AG10803 (cell line): ENCODE data around the gene MED8.
"Not testable (repeated sequence)": the region's sequence is repeated elsewhere in the genome, so short reads cannot be mapped to it uniquely, and the experiment has no call there.

Experiments
- DNase-seq: peaks from one replicate; pipeline ENCODE4 v3.0.0; 2010; ENCODE audit warnings: low read depth
- H3K4me3 ChIP-seq: 2 replicates; pipeline ENCODE4 v1.5.1; 2011; ENCODE audit warnings: mild to moderate bottlenecking, low read length, control low read depth
- TF ChIP-seq, protein P1 (sequence below): conservative IDR thresholded peaks from 2 replicates; pipeline ENCODE4 v1.5.1; 2011; ENCODE audit warnings: mild to moderate bottlenecking, low read length, control low read depth, inconsistent platforms

The MED8 gene

GRCh38 chr1:43410571-43410970 is 21.0 kb upstream of the MED8 start:
- TF ChIP-seq, protein P1, sequence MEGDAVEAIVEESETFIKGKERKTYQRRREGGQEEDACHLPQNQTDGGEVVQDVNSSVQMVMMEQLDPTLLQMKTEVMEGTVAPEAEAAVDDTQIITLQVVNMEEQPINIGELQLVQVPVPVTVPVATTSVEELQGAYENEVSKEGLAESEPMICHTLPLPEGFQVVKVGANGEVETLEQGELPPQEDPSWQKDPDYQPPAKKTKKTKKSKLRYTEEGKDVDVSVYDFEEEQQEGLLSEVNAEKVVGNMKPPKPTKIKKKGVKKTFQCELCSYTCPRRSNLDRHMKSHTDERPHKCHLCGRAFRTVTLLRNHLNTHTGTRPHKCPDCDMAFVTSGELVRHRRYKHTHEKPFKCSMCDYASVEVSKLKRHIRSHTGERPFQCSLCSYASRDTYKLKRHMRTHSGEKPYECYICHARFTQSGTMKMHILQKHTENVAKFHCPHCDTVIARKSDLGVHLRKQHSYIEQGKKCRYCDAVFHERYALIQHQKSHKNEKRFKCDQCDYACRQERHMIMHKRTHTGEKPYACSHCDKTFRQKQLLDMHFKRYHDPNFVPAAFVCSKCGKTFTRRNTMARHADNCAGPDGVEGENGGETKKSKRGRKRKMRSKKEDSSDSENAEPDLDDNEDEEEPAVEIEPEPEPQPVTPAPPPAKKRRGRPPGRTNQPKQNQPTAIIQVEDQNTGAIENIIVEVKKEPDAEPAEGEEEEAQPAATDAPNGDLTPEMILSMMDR, result no peak
- DNase-seq, result no peak
- H3K4me3 ChIP-seq, result no peak overlapping the region

GRCh38 chr1:43405876-43406234 is 16.3 kb upstream of the MED8 start:
- H3K4me3 ChIP-seq, result no peak overlapping the region
- TF ChIP-seq, protein P1, result no peak
- DNase-seq, result no peak

GRCh38 chr1:43405219-43405875 is 15.7 kb upstream of the MED8 start:
- no peak overlapping the region for H3K4me3 ChIP-seq
- TF ChIP-seq, protein P1, result no peak
- no peak for DNase-seq

- no peak for DNase-seq
- TF ChIP-seq, protein P1, result no peak
- H3K4me3 ChIP-seq, result no peak overlapping the region
Measured at GRCh38 chr1:43404353-43404752, 14.8 kb upstream of the MED8 start.

DNA sequence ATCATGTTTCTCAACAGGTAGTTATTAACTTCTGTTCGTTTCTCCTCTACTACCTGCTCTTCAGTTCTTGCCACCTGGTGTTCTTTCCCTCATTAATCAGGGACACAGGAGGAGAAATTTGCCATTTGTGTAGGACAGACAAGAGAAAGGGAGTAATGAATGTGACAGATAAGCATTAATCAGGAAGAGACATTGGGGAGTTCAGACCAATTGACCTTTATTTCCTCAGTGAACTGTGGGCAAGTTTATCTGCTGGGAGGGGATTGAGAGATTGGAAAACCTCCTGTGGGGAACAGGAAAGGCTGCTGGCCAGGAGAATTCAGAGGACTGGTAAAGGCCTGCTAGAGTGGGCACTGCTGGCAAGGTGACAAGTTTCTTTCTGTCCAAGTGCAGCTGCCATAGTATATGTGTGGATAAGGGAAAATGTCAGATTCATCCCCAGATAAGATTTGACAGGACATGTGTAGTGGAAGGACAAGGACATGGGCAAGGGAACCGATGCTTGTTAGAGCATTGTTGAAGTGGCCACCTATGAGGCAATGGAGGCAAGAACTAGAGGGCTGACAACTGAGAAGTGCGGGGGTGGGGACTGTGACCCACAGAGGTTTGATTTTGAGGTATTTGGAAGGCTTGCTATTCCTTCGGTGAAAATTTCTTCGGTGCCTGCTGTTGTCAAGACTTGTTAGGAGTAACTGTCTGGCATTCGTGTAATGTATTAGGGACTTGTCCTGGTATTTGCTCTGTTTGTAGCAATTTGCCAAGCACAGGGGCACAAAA is 12.7 kb upstream of the MED8 start:
- TF ChIP-seq, protein P1, result no peak
- DNase-seq, result no peak
- no peak overlapping the region for H3K4me3 ChIP-seq

DNA sequence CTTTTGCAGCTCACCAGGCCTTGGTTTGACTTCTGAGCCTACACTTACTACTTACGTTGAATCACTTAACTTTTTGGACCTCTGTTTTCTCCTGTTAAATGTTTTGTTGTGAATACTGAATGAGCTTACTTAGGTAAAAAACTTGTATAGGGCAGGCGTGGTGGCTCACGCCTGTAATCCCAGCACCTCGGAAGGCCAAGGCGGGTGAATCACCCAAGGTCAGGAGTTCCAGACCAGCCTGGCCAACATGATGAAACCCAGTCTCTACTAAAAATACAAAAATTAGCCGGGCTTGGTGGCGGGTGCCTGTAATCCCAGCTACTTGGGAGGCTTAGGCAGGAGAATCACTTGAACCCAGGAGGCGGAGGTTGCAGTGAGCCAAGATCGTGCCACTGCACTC is 10.8 kb upstream of the MED8 start:
- not testable (repeated sequence) for H3K4me3 ChIP-seq, DNase-seq

GRCh38 chr1:43398227-43398626 is 8.6 kb upstream of the MED8 start:
- no peak overlapping the region for H3K4me3 ChIP-seq
- TF ChIP-seq, protein P1, result no peak
- no peak for DNase-seq
